ENCODE data around the gene SYT12. TPM values are rescaled to one million over a fixed set of nuclear protein-coding genes. Genes with fewer than 3 reads are reported as not detected.

The SYT12 gene
- total RNA-seq, 2 experiments from 2014 or later, result not detected

- peak overlapping the region; percentile 82 for H3K4me3 Mint-ChIP-seq
- H3K27ac Mint-ChIP-seq, result no peak overlapping the region
- POLR2A ChIA-PET, result interaction anchor here (0.6 kb wide), 2 partner anchors 47 to 180 kb away, joined by 3 to 4 read pairs; partner anchors contain the start of gene RCE1
Measured at GRCh38 chr11:67023957-67024353, 1.0 kb downstream of the SYT12 start.

GRCh38 chr11:67024410-67024809 lies 1.5 kb downstream of the SYT12 start:
- intact Hi-C loops (cut with DNase I, micrococcal nuclease), result no loop called here

More at GRCh38 chr11:67023957-67024353, 1.0 kb downstream of the SYT12 start:
- no peak overlapping the region for H3K27ac ChIP-seq (ENCODE audit: low read depth in 1 of 2, low read length in 2 of 2)
- peaks cover 34% of the 10 kb centered on the region for H3K4me1 ChIP-seq (ENCODE audit: insufficient read depth, low read length)
- peaks cover 0 to 20% of the 10 kb centered on the region in 2 experiments for H3K9me3 ChIP-seq (ENCODE audit: control insufficient read depth in 1 of 2, insufficient read depth in 1 of 2, low read length in 2 of 2)
- peak overlapping the region; percentile 24 for H3K4me3 ChIP-seq (ENCODE audit: low read length)
- H3K36me3 ChIP-seq (ENCODE audit: insufficient read depth, low read length), result no peaks in the 10 kb centered on the region
- TF ChIP-seq CTCF (IDR thresholded peaks at IDR 0.05), result no peak
- CTCF ChIA-PET, result no interaction called here
- DNase-seq (no peak), ATAC-seq (ENCODE audit: poor library complexity) (no peak)
- intact Hi-C loops (cut with DNase I, micrococcal nuclease), result no loop called here
- Mint-ChIP-seq H3K4me1 (ENCODE audit: low read depth) (peaks cover 32% of the 10 kb centered on the region), H3K9me3 (no peaks in the 10 kb centered on the region), H3K36me3 (ENCODE audit: low read depth) (no peaks in the 10 kb centered on the region), H3K27me3 (peaks cover 56% of the 10 kb centered on the region)
- H3K27me3 ChIP-seq (ENCODE audit: control insufficient read depth in 1 of 2, insufficient read depth in 2 of 2, low read length in 2 of 2), result peaks cover 26 to 34% of the 10 kb centered on the region in 2 experiments

GRCh38 chr11:67024966-67025365 lies 2.0 kb downstream of the SYT12 start:
- Mint-ChIP-seq H3K4me1 (ENCODE audit: low read depth) (peaks cover 32% of the 10 kb centered on the region), H3K9me3 (no peaks in the 10 kb centered on the region), H3K36me3 (ENCODE audit: low read depth) (no peaks in the 10 kb centered on the region), H3K27me3 (peaks cover 61% of the 10 kb centered on the region), H3K27ac (peak overlapping the region; percentile 73), H3K4me3 (peak overlapping the region; percentile 82)
- no peak for TF ChIP-seq CTCF (IDR thresholded peaks at IDR 0.05)
- H3K9me3 ChIP-seq (ENCODE audit: control insufficient read depth in 1 of 2, insufficient read depth in 1 of 2, low read length in 2 of 2), result peaks cover 0 to 15% of the 10 kb centered on the region in 2 experiments
- no peak overlapping the region for H3K4me3 ChIP-seq (ENCODE audit: low read length)
- ATAC-seq (ENCODE audit: poor library complexity) (peak; percentile 11), DNase-seq (no peak)
- POLR2A ChIA-PET, result no interaction called here
- H3K4me1 ChIP-seq (ENCODE audit: insufficient read depth, low read length), result peaks cover 34% of the 10 kb centered on the region
- H3K36me3 ChIP-seq (ENCODE audit: insufficient read depth, low read length), result no peaks in the 10 kb centered on the region
- H3K27ac ChIP-seq (ENCODE audit: low read depth in 1 of 2, low read length in 2 of 2), result no peak overlapping the region
- CTCF ChIA-PET, result no interaction called here
- peaks cover 28 to 34% of the 10 kb centered on the region in 2 experiments for H3K27me3 ChIP-seq (ENCODE audit: control insufficient read depth in 1 of 2, insufficient read depth in 2 of 2, low read length in 2 of 2)
- intact Hi-C loops (cut with DNase I, micrococcal nuclease), result no loop called here

More at GRCh38 chr11:67024410-67024809, 1.5 kb downstream of the SYT12 start:
- H3K4me3 Mint-ChIP-seq, result peak overlapping the region; percentile 82
- no peak overlapping the region for H3K27ac ChIP-seq (ENCODE audit: low read depth in 1 of 2, low read length in 2 of 2)
- H3K4me1 Mint-ChIP-seq (ENCODE audit: low read depth), result peaks cover 32% of the 10 kb centered on the region
- peaks cover 26 to 34% of the 10 kb centered on the region in 2 experiments for H3K27me3 ChIP-seq (ENCODE audit: control insufficient read depth in 1 of 2, insufficient read depth in 2 of 2, low read length in 2 of 2)
- DNase-seq, result peak; percentile 12 to 75 (median 45)
- POLR2A ChIA-PET, result interaction anchor here (0.6 kb wide), 2 partner anchors 47 to 181 kb away, joined by 3 to 4 read pairs; partner anchors contain the start of gene RCE1
- no peak overlapping the region for H3K4me3 ChIP-seq (ENCODE audit: low read length)
- no peaks in the 10 kb centered on the region for H3K9me3 Mint-ChIP-seq
- CTCF ChIA-PET, result no interaction called here
- H3K36me3 ChIP-seq (ENCODE audit: insufficient read depth, low read length), result no peaks in the 10 kb centered on the region
- H3K9me3 ChIP-seq (ENCODE audit: control insufficient read depth in 1 of 2, insufficient read depth in 1 of 2, low read length in 2 of 2), result peaks cover 0 to 15% of the 10 kb centered on the region in 2 experiments
- ATAC-seq (ENCODE audit: poor library complexity), result peak; percentile 66
- no peak for TF ChIP-seq CTCF (IDR thresholded peaks at IDR 0.05)
- peaks cover 58% of the 10 kb centered on the region for H3K27me3 Mint-ChIP-seq
- peak overlapping the region; percentile 73 for H3K27ac Mint-ChIP-seq
- H3K36me3 Mint-ChIP-seq (ENCODE audit: low read depth), result no peaks in the 10 kb centered on the region
- peaks cover 34% of the 10 kb centered on the region for H3K4me1 ChIP-seq (ENCODE audit: insufficient read depth, low read length)
